Measurements from ENCODE around the gene PIK3C2B. TPM values are rescaled to one million over a fixed set of nuclear protein-coding genes. Genes with fewer than 3 reads are reported as not detected.

The PIK3C2B gene
- total RNA-seq, 4 donors from 2014 or later = 7.9 to 18.2 (median 16.1) TPM

- Histone ChIP-seq H3K9me3 (no peaks in the 10 kb centered on the region), H3K27me3 (no peaks in the 10 kb centered on the region), H3K4me1 (peaks cover 0 to 48% (median 21%) of the 10 kb centered on the region in 3 donors), H3K4me3 (no peak overlapping the region), H3K36me3 (peaks cover 0 to 23% of the 10 kb centered on the region in 2 donors), H3K27ac (peak overlapping the region in 1 of 4 donors; percentile 64)
- TF ChIP-seq POLR2A (IDR thresholded peaks at IDR 0.05) (no peak), EP300 (IDR thresholded peaks at IDR 0.05) (no peak), POLR2AphosphoS5 (IDR thresholded peaks at IDR 0.05) (no peak)
- TF ChIP-seq, protein P1, sequence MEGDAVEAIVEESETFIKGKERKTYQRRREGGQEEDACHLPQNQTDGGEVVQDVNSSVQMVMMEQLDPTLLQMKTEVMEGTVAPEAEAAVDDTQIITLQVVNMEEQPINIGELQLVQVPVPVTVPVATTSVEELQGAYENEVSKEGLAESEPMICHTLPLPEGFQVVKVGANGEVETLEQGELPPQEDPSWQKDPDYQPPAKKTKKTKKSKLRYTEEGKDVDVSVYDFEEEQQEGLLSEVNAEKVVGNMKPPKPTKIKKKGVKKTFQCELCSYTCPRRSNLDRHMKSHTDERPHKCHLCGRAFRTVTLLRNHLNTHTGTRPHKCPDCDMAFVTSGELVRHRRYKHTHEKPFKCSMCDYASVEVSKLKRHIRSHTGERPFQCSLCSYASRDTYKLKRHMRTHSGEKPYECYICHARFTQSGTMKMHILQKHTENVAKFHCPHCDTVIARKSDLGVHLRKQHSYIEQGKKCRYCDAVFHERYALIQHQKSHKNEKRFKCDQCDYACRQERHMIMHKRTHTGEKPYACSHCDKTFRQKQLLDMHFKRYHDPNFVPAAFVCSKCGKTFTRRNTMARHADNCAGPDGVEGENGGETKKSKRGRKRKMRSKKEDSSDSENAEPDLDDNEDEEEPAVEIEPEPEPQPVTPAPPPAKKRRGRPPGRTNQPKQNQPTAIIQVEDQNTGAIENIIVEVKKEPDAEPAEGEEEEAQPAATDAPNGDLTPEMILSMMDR (IDR thresholded peaks at IDR 0.05) = no peak
- WGBS, 2 donors (ENCODE audit: low coverage in 1 of 2) = 68 to 80% methylated on average over 5 to 7 of the region's 10 CpGs
- no peak for ATAC-seq
Observed at GRCh38 chr1:204469304-204469703, 25.3 kb downstream of the PIK3C2B start.

DNA sequence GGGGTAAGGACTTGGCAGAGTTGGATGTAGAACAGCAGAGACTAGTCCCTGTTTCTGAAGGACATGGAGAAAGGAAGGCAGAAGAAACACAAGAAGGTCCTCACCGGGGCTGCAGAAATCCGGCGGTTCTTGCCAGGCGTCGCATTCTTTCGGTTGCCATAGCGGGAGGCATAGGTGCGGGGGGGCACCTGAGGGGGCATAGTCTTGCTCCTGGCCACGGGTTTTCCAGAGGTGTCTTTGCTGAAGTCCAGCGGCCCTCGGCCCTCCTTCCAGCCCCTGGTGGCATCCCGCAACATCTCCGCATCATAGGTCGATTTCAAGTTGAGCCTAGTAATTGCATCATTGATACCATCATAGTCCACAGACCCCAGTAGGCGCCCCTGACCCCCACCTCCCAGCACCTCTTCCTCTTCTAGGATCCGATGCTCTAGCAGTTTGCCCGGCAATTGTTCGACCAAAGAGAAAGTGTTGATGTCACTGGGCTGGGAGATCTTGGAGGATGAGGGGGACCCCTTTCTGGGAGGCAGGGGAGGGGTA, 25.8 kb downstream of the PIK3C2B start:
- Histone ChIP-seq H3K4me3 (no peak overlapping the region), H3K4me1 (peaks cover 0 to 52% (median 26%) of the 10 kb centered on the region in 3 donors), H3K27ac (peak overlapping the region in 3 of 4 donors; percentile 44 to 64 (median 53)), H3K9me3 (no peaks in the 10 kb centered on the region), H3K27me3 (no peaks in the 10 kb centered on the region), H3K36me3 (peaks cover 0 to 25% of the 10 kb centered on the region in 2 donors)
- no peak for ATAC-seq
- WGBS, 2 donors (ENCODE audit: low coverage in 1 of 2) = 76 to 91% methylated on average over 4 to 8 of the region's 18 CpGs
- TF ChIP-seq, protein P1 (IDR thresholded peaks at IDR 0.05) = no peak
- TF ChIP-seq POLR2A (IDR thresholded peaks at IDR 0.05) (no peak), POLR2AphosphoS5 (IDR thresholded peaks at IDR 0.05) (no peak), EP300 (IDR thresholded peaks at IDR 0.05) (no peak)

DNA sequence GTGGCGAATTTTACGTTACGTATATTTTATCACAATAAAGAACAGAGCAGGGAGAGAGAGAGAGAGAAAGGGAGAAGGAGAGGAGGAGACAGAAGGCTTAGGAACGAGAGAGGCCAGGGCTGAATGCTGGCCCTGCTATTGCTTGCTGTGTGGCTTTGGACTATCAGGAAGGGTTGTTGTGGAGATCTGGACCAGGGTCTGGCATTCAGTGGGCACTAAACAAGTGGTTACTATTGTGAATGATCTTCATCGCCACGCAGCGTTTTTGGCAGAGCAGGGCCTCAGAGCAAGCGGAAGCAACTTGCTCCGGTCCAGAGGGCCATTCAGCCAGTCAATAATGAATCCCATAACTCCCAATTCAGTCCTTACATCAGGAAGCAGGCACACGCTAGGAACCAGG, 26.4 kb downstream of the PIK3C2B start:
- Histone ChIP-seq H3K36me3 (peaks cover 0 to 31% of the 10 kb centered on the region in 2 donors), H3K4me3 (no peak overlapping the region), H3K27me3 (no peaks in the 10 kb centered on the region), H3K27ac (peak overlapping the region in 3 of 4 donors; percentile 44 to 64 (median 53)), H3K9me3 (no peaks in the 10 kb centered on the region), H3K4me1 (peaks cover 0 to 59% (median 32%) of the 10 kb centered on the region in 3 donors)
- TF ChIP-seq POLR2AphosphoS5 (IDR thresholded peaks at IDR 0.05) = no peak
- TF ChIP-seq, protein P1 (IDR thresholded peaks at IDR 0.05) = no peak
- TF ChIP-seq POLR2A (IDR thresholded peaks at IDR 0.05) = no peak
- no peak for TF ChIP-seq EP300 (IDR thresholded peaks at IDR 0.05)
- WGBS, 2 donors (ENCODE audit: low coverage in 1 of 2) = 86 to 90% methylated on average over 4 to 10 of the region's 10 CpGs
- no peak for ATAC-seq

GRCh38 chr1:204466416-204467405, 27.9 kb downstream of the PIK3C2B start:
- H3K4me3 ChIP-seq = no peak overlapping the region
- H3K36me3 ChIP-seq = peaks cover 0 to 45% of the 10 kb centered on the region in 2 donors
- H3K27me3 ChIP-seq = no peaks in the 10 kb centered on the region
- peaks cover 0 to 74% (median 34%) of the 10 kb centered on the region in 3 donors for H3K4me1 ChIP-seq
- H3K9me3 ChIP-seq = no peaks in the 10 kb centered on the region
- no peak for TF ChIP-seq POLR2AphosphoS5 (IDR thresholded peaks at IDR 0.05)
- no peak for TF ChIP-seq EP300 (IDR thresholded peaks at IDR 0.05)
- TF ChIP-seq, protein P1 (IDR thresholded peaks at IDR 0.05) = no peak
- no peak for TF ChIP-seq POLR2A (IDR thresholded peaks at IDR 0.05)
- peak; percentile 17 for ATAC-seq
- H3K27ac ChIP-seq = peak overlapping the region in 3 of 4 donors; percentile 55 to 78 (median 64)
- 20 to 56% methylated on average over 1 to 3 of the region's 17 CpGs for WGBS, 2 donors (ENCODE audit: low coverage in 1 of 2)

Measured in gastroesophageal sphincter (tissue), 4 donors.